Gastrocnemius medialis (tissue), 4 donors: ENCODE data around the gene KDELR1. TPM values are rescaled to one million over a fixed set of nuclear protein-coding genes. Genes with fewer than 3 reads are reported as not detected.
A peak's percentile ranks its signal among the peaks of the same experiment; 100 is the strongest.
"Not testable (repeated sequence)": the region's sequence is repeated elsewhere in the genome, so short reads cannot be mapped to it uniquely, and the experiment has no call there.

Source experiments
- ATAC-seq, 2 donors: fragments of 150-250 bp; one replicate each; pipeline ENCODE4 v1.9.1; 2016
- DNase-seq, 2 donors: peaks; one replicate each; pipeline ENCODE4 v3.0.0-alpha.2; 2019
- H3K27ac ChIP-seq, 4 donors: fragments of 200-600 bp; sonication (generic); 1 replicate in 1 of 4; 2 replicates in 3 of 4; pipeline ENCODE4 v1.5.1; 2016 to 2018; ENCODE audit warnings: mild to moderate bottlenecking in 2 of 4, moderate library complexity in 1 of 4
- H3K27me3 ChIP-seq, 3 donors: fragments of 200-600 bp; sonication (generic) in 2 of 3; 1 replicate in 1 of 3; 2 replicates in 2 of 3; pipeline versions ENCODE4 v1.5.1 to v1.6.0; 2016 to 2019; ENCODE audit warnings: mild to moderate bottlenecking in 1 of 3, moderate library complexity in 1 of 3
- H3K36me3 ChIP-seq, 2 donors: fragments of 200-600 bp; sonication (generic) in 1 of 2; one replicate each; pipeline ENCODE4 v1.5.1; 2017 to 2018
- H3K4me1 ChIP-seq, 2 donors: fragments of 200-600 bp; sonication (generic) in 1 of 2; one replicate each; pipeline ENCODE4 v1.5.1; 2016 to 2017; ENCODE audit warnings: mild to moderate bottlenecking in 2 of 2
- H3K4me3 ChIP-seq, 4 donors: fragments of 200-600 bp; sonication (generic) in 3 of 4; 1 replicate in 1 of 4; 2 replicates in 3 of 4; pipeline ENCODE4 v1.5.1; 2016 to 2019; ENCODE audit warnings: mild to moderate bottlenecking in 2 of 4
- H3K9me3 ChIP-seq, 3 donors: fragments of 200-600 bp; sonication (generic) in 2 of 3; 1 replicate in 1 of 3; 2 replicates in 2 of 3; pipeline ENCODE4 v1.5.1; 2016 to 2019
- CTCF ChIP-seq, 5 experiments: fragments of 450-650 bp in 3 of 5; fragments of 200-600 bp in 2 of 5; sonication (generic) in 2 of 5; IDR thresholded peaks in 4 of 5; conservative IDR thresholded peaks in 1 of 5; 1 replicate in 4 of 5; 2 replicates in 1 of 5; pipeline ENCODE4 v1.5.1; 2016 to 2019; ENCODE audit warnings: antibody characterized with exemption in 5 of 5, mild to moderate bottlenecking in 3 of 5, moderate library complexity in 3 of 5
- POLR2A ChIP-seq, 2 donors: fragments of 450-650 bp; IDR thresholded peaks; one replicate each; pipeline ENCODE4 v1.6.1; 2017; ENCODE audit warnings: antibody characterized with exemption in 2 of 2, mild to moderate bottlenecking in 2 of 2, moderate library complexity in 2 of 2
- in situ Hi-C, 4 donors: fragments of 200-750 bp; cut with MboI; loops; one replicate each; pipeline versions ENCODE4 v1.15.0 to v1.8.0; 2017; ENCODE audit warnings: low sequenced_read_pairs in 4 of 4
- intact Hi-C: fragments of 100-400 bp; cut with DNase I; formaldehyde crosslinking; loops from one replicate; pipeline ENCODE4 v1.15.1; 2023; ENCODE audit warnings: low total_unique reads
- total RNA-seq, 4 donors: library from RNA; depleted of rRNA; stranded (reverse); fragments of >200 nt; gene quantifications; one replicate each; pipeline versions ENCODE4 v1.1.0 to v1.2.3, GENCODE V29; 2016

The KDELR1 gene
- total RNA-seq, 4 donors from 2014 or later = 44.9 to 64.7 (median 54.0) TPM

DNA sequence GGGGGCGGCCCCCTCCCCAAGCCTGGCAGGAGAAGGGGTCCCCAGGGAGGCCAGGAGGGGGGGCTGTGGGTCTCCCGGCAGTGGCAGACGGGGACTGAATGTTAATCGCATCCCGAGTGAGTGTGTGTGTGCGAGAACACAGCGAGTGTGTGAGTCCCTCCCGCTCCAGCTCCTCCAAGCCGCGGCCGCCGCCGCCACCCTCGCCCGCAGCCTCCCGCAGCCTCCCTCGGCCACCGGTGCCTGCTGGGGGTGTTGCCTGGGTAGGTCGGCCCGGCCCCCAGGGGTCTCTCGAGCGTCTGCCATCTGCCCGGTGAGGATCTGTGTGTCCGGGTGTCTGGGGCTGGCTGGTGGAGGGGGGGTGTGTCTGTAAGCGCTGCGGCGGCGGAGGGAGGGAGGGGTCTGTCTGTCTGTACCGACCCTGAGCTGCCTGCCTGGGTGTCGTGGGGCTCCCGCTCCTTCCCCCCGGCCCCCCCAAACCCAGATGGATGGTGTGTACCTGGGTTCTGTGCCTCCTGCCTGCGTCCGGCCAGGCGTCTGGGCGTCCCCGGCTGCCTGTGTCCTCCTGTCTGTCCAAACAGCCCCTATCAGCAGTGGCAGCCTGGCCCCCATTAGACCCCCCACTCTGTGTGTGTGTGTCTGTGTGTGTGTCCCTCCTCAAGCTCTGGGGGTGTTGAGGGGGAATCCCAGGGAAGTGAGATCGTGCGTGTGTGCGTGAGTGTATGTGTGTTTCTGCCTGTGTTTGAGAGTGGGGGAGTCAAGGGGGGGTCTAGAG lies 2.4 kb upstream of the KDELR1 start, which contains the start of gene GRIN2D:
Gene GRIN2D (plus strand): TSS at position 110 of the 772 bp plus-strand sequence. CDS start 4,725 bp downstream, outside the sequence.
- H3K4me3 ChIP-seq = no peak within 1 kb of the TSS
- no peak for DNase-seq
- H3K4me1 ChIP-seq = peaks cover 4 to 22% of the 10 kb centered on the region in 2 donors
- intact Hi-C loops = no loop called here
- ATAC-seq = no peak
- H3K36me3 ChIP-seq = peaks cover 0 to 8% of the 10 kb centered on the region in 2 donors
- H3K27me3 ChIP-seq = peaks cover 54 to 61% (median 59%) of the 10 kb centered on the region in 3 donors
- no peaks in the 10 kb centered on the region for H3K9me3 ChIP-seq
- in situ Hi-C loops = no loop called here
- H3K27ac ChIP-seq = no peak within 1 kb of the TSS
- no peak for TF ChIP-seq CTCF (IDR thresholded peaks at IDR 0.05 in 4 of 5, conservative IDR thresholded peaks at IDR 0.05 in 1 of 5)
- TF ChIP-seq POLR2A (IDR thresholded peaks at IDR 0.05) = no peak

DNA sequence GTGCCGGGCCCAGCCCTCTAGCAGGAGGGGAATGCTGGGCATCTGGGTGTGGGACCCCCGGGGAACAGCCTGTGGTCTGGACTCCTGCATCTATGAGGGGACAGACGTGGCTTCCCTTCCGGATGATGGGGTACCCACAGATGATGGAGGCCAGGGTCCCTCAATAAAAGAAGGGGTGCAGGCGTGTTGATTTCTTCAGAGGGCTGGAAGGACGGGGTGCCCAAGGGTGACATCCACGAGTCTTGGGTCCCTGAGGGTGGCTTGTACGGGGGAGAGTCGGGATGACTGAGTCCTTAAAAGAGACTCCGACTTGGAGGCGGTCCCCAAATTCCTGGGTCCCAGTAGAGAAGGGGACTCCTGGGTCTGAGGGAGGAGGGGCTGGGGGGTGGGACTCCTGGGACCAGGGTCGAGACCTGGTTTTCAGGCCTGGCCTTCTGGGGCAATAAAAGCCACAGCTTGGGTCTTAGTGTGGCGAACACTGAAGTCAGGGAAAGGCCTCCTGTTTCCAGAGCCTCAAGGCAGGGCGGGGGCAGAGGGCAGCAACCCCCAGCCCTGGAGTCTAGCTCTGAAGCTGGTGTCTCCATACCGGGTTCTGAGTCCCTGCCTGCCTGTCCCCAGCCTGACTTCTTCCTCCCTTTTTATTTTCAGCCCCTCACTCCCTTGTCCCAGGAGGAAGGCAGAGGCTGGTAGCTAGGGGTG lies 1.7 kb upstream of the KDELR1 start:
- H3K9me3 ChIP-seq = no peaks in the 10 kb centered on the region
- H3K4me3 ChIP-seq = no peak overlapping the region
- intact Hi-C loops = no loop called here
- H3K36me3 ChIP-seq = peaks cover 0 to 15% of the 10 kb centered on the region in 2 donors
- peaks cover 53 to 58% (median 57%) of the 10 kb centered on the region in 3 donors for H3K27me3 ChIP-seq
- peaks cover 4 to 22% of the 10 kb centered on the region in 2 donors for H3K4me1 ChIP-seq
- in situ Hi-C loops = no loop called here
- H3K27ac ChIP-seq = no peak overlapping the region
- no peak for DNase-seq
- no peak for ATAC-seq
- TF ChIP-seq POLR2A (IDR thresholded peaks at IDR 0.05) = no peak
- no peak for TF ChIP-seq CTCF (IDR thresholded peaks at IDR 0.05 in 4 of 5, conservative IDR thresholded peaks at IDR 0.05 in 1 of 5)

GRCh38 chr19:48392006-48392344 lies 624 bp upstream of the KDELR1 start:
- DNase-seq, ATAC-seq, H3K9me3 ChIP-seq, intact Hi-C loops, H3K4me3 ChIP-seq, H3K27ac ChIP-seq, in situ Hi-C loops: not testable (repeated sequence)
- Histone ChIP-seq H3K36me3 (peaks cover 0 to 25% of the 10 kb centered on the region in 2 donors), H3K4me1 (peaks cover 4 to 19% of the 10 kb centered on the region in 2 donors), H3K27me3 (peaks cover 43 to 48% (median 47%) of the 10 kb centered on the region in 3 donors)

DNA sequence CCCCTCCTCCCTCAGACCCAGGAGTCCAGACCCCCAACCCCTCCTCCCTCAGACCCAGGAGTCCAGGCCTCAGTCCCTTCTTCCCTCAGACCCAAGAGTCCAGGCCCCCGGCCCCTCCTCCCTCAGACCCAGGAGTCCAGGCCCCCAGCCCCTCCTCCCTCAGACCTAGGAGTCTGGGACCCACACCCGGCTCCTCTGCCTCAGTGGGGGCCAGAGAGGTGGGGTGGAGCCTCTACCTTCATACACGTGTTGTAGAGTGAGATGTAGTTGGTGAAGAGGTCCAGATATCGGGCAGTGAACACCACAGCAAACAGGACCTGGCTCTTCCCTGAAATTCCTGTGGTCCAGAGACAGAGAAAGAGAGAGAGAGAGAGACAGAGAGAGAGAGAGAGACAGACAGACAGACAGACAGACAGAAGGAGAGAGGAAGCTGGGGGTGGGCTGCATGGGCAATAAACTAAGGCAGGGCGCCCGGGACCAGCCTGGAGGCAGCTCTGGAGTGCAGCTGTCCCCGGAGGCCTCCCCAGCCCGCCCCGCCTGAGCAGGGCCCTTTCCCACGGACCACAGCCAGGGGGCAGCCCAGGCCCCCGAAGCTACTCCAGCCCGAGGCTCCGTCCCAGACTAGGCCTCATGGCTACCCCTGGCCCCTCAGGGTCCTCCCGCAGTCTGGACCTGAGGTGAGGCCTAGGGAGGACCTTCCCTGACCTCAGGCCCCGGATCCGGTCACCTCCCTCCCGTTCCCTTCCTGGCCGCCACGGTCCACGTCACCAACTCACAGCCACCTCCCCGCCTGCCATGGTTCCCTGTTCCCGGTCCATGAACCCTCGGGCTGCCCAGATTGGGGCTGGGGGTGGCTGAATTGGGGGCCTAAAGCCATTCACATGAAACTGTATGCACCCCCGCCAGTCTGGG lies 907 bp downstream of the KDELR1 start:
- Histone ChIP-seq H3K27me3 (peaks cover 27 to 32% (median 32%) of the 10 kb centered on the region in 3 donors), H3K4me3 (peak overlapping the region; percentile 83 to 100 (median 92)), H3K27ac (peak overlapping the region; percentile 85 to 91 (median 88)), H3K4me1 (peaks cover 4 to 19% of the 10 kb centered on the region in 2 donors), H3K36me3 (peaks cover 0 to 41% of the 10 kb centered on the region in 2 donors), H3K9me3 (no peaks in the 10 kb centered on the region)
- DNase-seq = peak in 1 of 2 donors; percentile 46
- intact Hi-C loops = loop anchor here (1.0 to 2.0 kb wide), 3 partner anchors 26 to 78 kb away; partner anchors contain the start of genes CYTH2 and SYNGR4
- peak; percentile 69 to 73 for ATAC-seq
- no peak for TF ChIP-seq POLR2A (IDR thresholded peaks at IDR 0.05)
- peak; percentile 47 to 77 (median 74) for TF ChIP-seq CTCF (IDR thresholded peaks at IDR 0.05 in 4 of 5, conservative IDR thresholded peaks at IDR 0.05 in 1 of 5)
- in situ Hi-C loops = no loop called here
